Cardiac septum (tissue), 1 donor: ENCODE measurements around the gene GLE1. TPM values are rescaled to one million over a fixed set of nuclear protein-coding genes. Genes with fewer than 3 reads are reported as not detected.
A peak's percentile ranks its signal among the peaks of the same experiment; 100 is the strongest.

Source experiments
- DNase-seq: peaks from one replicate; pipeline ENCODE4 v3.0.0-alpha.2; 2020; ENCODE audit warnings: low spot score
- intact Hi-C: fragments of 100-400 bp; cut with DNase I; formaldehyde crosslinking; loops from one replicate; pipeline ENCODE4 v1.14.0; 2022
- total RNA-seq: library from RNA; stranded (reverse); fragmentation: NEBNext Ultra II Directional; extraction: Animal tissue kit (Norgen Biotek cat#: 25700); gene quantifications from one replicate; pipeline ENCODE4 v1.2.1, GENCODE V29; 2021
- donor health status: DM: no; HTN: no; CAD: no.

GLE1 gene
- total RNA-seq, 1 donor from 2014 or later, result 20.2 TPM

DNA sequence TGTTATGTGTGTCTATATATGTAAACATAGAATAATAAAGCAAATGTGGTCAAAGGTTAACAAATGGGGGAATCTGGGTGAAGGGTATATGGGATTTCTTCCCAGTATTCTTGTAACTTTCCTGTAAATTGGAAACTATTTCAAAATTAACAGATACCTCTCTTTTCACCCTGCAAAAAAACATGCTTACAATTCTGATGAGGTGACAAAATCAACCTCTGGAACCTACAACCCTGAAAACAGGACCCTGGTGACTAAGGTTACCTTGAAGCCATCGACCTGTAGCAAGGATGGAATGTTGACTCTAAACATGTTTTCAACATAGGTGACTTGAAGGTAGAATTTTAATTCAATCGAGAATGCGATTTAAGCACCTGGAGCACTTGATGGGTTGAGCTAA lies 42.0 kb downstream of the GLE1 start:
- intact Hi-C loops, result loop anchor here (5.0 kb wide), 1 partner anchor 39 kb away; no protein-coding TSS in a partner anchor
- DNase-seq, result no peak

- intact Hi-C loops, result loop anchor here (5.0 kb wide), 1 partner anchor 42 kb away; no protein-coding TSS in a partner anchor
- no peak for DNase-seq
These were observed 44.4 kb downstream of the GLE1 start for GRCh38 chr9:128548876-128549275.

DNA sequence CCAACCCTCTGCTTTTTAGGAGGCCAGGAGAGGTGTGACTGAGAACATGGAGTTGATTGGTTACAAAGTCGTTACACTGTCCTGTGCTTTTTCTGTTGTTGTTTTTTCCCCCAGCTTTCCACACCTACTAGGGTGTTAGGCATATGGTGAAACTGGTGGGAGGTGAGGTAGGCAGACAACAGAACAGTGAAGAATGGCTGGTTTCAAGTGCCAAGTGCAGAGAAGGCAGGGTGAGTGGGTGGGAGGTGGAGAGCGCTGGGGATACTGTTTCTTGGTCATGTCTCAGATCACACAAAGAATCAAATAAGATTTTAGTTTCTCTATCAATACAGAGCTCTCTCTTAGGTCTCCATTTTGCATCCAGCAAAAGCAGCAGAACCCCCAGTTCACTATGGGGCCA lies 45.7 kb downstream of the GLE1 start:
- DNase-seq, result no peak
- intact Hi-C loops, result loop anchor here (5.0 kb wide), 1 partner anchor 93 kb away; the partner anchor contains the start of gene ODF2

DNA sequence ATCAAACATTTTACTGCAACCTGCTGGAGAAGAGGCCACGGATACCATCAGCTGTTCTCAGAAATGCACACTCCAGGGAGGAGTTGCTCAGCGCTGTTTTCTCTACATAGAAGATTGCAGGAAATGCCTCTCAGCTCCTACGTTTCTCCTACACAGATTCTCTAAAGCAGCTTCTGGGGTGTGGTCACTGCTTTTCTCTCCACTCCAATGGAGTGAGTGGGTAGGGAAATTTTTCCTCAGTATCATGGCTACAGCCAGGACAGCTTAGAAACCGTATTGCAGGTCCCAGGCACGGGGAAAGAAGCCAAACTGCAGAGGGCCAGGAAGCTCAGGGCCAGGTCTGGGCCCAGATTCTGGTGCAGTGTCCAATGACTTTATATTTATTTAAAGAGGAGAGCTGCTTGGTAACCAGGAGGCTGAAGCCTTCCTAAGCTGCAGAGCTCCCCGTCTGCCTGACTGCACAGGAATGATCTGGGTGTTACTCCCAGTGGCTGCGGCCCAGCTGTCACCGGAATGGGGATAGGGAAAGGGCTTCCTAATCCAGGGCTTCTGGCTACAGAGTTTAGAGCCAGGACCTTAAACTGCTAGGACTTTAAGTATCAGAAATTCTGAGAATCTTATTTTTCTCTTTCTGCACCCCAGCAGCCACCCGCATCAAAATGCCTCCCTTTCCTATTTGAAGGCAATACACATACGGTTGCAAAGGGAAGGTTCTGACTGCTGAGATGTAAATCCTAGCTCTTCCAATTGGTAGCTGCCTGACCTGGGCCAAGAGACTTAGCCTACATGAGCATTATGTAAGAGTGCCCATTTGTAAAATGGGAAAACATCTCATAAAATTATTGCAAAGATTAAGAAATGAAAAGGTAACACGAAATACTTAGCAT lies 46.5 kb downstream of the GLE1 start:
- intact Hi-C loops, result loop anchor here (5.0 kb wide), 1 partner anchor 94 kb away; the partner anchor contains the start of gene ODF2
- no peak for DNase-seq

DNA sequence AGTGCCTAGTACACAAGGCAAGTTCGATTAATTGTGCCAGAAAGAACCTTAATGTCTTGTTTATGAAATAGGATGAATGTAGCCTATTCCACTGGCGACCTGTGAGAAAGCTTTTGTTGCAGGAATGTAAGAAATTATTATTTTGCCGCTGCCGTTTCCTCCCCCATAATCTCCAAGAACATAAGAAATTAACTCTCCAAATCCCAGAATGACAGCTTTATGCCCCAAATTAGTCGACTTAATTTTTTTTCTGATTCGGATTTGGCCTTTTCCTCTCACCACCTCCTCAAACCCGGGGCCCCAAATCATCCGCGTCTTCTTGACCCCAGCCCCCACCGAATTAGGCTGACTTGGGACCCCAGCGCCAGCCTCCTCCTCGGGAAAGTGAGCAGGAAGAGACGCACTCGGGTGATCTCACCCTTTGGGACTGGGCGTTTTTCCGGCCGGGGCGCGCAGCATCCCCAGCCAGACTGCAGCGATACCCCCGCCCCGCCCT lies 47.2 kb downstream of the GLE1 start:
- intact Hi-C loops, result loop anchor here (5.0 kb wide), 1 partner anchor 94 kb away; the partner anchor contains the start of gene ODF2

DNA sequence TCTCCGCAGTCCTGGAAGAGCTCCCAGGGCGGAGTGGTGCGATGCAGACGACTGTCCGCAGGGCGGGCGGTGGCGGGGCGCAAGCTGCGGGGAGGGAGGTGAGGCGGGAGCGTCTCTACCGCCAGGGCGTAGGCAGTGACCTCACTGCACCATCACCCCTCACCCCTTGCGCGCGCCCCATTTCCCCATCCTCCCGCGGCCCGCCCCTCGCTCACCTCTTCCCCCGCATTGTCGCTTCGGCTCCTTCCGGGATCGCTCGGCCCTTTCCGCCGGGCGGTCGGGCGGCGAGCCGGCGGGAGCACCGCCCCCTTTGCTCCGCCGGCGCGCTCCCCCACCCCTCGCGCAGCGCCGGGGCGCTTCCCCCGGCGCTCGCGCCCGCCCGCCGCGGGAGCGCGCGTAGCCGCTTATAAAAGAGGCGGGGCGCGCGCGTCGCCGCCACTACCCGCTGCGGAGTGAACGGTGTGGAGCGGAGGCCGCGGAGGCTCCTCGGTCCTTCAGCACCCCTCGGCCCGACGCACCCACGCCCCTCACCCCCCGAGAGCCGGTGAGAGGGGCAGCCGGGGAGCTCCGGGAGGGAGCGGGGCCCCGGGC lies 47.7 kb downstream of the GLE1 start, which contains the start of gene SPTAN1:
TSS of gene SPTAN1 (plus strand) at position 435 of the 591 bp plus-strand sequence. CDS start 14,154 bp downstream, outside the sequence.
- DNase-seq, result peak; percentile 96
- intact Hi-C loops, result loop anchor here (5.0 kb wide), 1 partner anchor 95 kb away; the partner anchor contains the start of gene ODF2

More for the DNA sequence above, 47.2 kb downstream of the GLE1 start:
- no peak for DNase-seq

- intact Hi-C loops, result loop anchor here (5.0 kb wide), 1 partner anchor 96 kb away; the partner anchor contains the start of gene ODF2
- peak; percentile 83 for DNase-seq
These were observed 48.4 kb downstream of the GLE1 start for GRCh38 chr9:128552744-128553440.

DNA sequence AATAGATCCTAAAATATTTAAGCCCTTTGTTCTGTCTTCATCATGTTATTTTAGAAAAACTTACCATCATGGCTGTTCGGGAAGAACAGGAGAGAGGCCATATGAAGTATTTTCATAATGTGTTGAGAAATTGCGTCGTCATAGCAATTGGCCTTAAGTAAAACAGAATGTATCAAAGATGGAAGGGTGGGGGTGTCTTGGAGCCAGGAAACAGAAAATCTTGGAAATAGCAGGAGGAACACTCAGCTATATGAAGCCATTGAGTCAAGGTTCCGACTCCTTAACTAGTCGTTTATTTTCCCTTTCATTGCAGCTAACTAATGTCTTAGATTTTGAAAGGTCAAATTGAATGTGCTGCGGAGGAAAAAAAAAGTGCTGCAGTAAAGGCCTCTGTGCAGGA lies 49.2 kb downstream of the GLE1 start:
- intact Hi-C loops, result loop anchor here (5.0 kb wide), 1 partner anchor 96 kb away; the partner anchor contains the start of gene ODF2

GRCh38 chr9:128554155-128554862 lies 49.8 kb downstream of the GLE1 start:
- DNase-seq, result no peak
- intact Hi-C loops, result loop anchor here (5.0 kb wide), 1 partner anchor 97 kb away; the partner anchor contains the start of gene ODF2

More for the DNA sequence above, 49.2 kb downstream of the GLE1 start:
- no peak for DNase-seq

GRCh38 chr9:128555180-128555721 lies 50.7 kb downstream of the GLE1 start:
- intact Hi-C loops, result no loop called here
- DNase-seq, result no peak

- intact Hi-C loops, result no loop called here
- DNase-seq, result no peak
These were observed 51.8 kb downstream of the GLE1 start for GRCh38 chr9:128556276-128556675.

DNA sequence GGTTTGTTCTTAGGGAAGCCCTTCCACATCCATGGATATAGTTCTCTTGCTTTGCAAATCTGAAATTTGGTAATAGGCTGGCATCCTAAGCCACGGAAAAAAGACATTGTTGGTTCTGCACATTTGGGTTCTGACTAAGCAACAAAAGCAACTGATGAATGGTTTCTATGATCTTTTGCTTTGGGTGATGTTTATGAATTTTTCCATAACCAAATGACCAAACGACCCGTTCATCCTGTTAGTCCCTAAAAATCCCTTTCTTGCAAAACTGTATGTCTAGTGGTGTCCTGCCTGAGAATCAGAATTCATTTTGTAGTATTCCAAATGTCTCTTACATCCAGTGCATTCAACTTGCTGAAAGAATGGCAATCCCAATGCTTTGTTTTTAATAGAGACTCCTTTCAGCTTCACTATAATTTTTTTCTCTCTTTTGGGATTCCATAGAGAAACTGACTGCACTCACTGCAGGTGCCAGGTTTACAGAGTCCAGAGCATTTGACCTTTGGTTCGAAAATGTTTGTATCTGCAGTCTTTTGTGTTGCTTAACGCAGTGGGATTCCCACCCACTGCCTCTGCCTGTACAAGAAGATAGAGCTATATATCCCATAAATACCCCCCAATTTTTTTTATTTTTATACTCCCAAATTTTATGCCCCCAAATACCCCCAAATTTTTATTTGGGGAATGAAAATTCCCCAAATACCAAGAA lies 52.6 kb downstream of the GLE1 start:
- intact Hi-C loops, result no loop called here
- DNase-seq, result no peak

DNA sequence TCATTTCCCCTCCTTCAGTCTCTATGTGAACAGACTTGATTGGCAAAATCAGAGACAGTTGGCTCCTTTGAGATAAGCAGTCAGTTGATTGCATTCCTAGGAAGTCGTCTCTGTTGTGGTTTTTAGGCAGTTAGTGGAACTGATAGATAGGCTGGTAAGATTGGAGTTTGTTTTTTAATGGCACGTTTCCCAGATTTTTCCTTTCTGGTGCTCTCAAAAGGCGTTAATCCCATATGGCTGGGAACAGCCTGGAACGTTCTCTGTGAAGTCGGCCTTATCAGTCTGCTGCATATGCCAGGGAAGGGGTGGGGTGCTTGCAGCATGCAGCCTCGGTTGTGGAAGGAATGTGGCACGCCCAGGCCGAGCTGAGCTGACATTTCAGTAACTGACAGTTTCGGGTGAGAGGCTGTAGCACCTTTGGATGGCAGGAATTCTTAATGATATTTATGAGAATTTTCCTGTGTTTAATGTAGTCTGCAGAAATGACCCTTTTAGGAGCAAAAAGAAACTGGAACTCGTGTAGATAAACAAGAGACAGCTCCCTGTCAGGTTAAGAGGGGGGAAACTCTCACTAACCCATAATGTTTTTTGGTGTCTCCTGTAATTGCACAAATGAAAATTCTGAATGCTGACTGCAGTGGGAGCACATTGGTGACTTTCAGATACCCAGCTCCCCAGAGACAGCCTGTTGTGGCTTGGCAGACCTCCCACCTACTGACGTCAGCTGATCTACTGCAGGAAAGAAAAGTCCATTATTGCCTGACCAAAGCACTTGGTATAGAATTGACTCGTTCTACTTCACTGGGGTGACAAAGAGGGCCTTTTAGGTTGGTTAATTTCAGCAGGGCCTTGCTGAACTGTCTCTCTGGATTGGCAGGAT lies 54.2 kb downstream of the GLE1 start:
- peak; percentile 90 for DNase-seq
- intact Hi-C loops, result no loop called here

DNA sequence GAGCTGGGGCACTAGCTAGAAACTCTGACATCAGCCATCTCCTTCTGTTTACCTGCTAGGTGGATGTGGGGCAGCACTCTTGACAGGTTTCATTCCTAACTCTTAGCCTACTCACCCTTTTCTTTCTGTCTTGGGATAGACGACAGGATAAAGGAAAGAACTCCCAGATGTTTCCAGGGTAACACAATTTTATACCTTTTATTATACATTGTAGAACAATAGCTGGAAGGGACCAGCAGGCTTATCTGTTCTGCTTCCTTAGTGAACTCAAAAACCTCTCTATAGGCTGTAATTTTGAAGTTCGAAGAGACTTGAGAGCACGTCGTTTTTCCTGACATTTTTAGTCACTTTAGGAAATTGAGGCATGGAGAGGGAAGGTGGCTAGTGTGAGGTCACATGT lies 61.1 kb downstream of the GLE1 start:
- intact Hi-C loops, result no loop called here
- DNase-seq, result no peak

DNA sequence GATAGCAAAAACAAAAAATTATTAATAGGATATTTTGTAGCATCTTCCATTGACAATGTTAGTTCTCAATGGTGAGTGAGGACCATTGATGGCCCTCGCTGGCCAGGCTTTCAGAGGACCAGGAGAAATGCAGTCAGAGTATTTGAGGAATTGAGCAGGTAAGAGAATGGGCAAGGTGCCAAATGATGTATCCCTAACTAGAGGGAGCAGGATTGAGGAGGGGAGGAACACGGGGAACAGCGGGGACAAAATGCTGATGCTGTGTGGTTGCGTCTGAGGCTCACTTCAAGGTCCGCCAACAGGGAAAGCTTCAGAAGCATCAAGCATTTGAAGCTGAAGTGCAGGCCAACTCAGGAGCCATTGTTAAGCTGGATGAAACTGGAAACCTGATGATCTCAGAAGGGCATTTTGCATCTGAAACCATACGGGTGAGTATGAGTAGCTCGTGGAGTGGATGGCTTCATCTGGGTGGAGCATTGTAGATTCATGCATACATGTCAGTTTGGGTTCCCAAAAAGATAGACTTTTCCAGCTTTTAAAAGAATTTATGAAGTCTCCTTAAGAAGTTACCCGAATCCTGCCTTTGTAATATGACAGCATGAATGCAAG lies 64.1 kb downstream of the GLE1 start:
- intact Hi-C loops, result no loop called here

DNA sequence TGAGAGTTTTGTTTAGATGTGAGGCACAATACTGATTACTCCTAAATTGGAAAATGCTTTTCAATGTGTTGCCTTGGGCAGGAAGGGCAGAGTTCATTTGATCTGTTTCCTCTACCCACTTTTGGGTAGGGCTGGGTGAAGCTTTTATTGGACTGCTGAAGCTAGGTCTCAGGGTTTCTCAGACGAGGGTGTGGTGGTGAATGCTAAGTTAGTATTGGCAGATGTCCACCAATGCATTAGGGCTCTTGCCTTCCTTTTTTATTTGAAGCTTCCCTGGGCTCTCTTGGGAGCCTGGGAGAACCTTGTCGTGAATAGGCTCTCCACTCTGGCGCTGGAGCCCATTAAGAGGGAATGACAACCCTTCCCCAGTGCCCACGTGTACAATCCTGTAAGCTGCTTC lies 71.0 kb downstream of the GLE1 start:
- DNase-seq, result no peak
- intact Hi-C loops, result no loop called here

More for the DNA sequence above, 64.1 kb downstream of the GLE1 start:
- DNase-seq, result no peak

DNA sequence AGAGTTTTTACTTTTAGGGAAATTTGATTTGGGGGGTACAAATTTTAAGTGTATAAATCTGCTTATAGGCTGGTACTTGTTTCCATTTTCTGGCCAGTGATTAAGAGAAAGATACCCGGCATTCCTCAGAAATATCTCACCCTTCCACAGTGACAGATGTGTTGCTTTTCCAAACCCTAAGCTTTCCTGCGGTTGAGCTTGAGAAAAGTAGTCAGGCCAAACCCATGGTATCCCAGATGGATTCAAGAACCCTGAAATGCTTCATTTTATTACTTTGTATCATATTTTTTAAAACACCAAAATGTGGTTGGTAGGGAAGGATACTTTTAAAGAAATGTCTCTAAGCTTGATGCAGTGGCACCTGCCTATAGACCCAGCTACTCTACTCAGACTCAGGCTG lies 71.4 kb downstream of the GLE1 start:
- DNase-seq, result no peak
- intact Hi-C loops, result no loop called here
